Body of pancreas (tissue), 4 donors: ENCODE data around the gene SIN3B.

Experiments used
- CTCF ChIP-seq, 7 experiments: fragments of 450-650 bp in 4 of 7; fragments of 200-600 bp in 3 of 7; sonication (generic) in 3 of 7; IDR thresholded peaks; one replicate each; pipeline ENCODE4 v1.5.1; 2016 to 2019; ENCODE audit warnings: antibody characterized with exemption in 7 of 7
- POLR2A ChIP-seq, 3 donors: fragments of 450-650 bp; IDR thresholded peaks; one replicate each; pipeline ENCODE4 v1.6.1; 2016; ENCODE audit warnings: antibody characterized with exemption in 3 of 3, mild to moderate bottlenecking in 2 of 3

GRCh38 chr19:16871871-16872270 is 42.7 kb downstream of the SIN3B start:
- no peak for TF ChIP-seq CTCF (IDR thresholded peaks at IDR 0.05)
- no peak for TF ChIP-seq POLR2A (IDR thresholded peaks at IDR 0.05)
